Measurements from ENCODE around the gene CLN6. TPM values are rescaled to one million over a fixed set of nuclear protein-coding genes. Genes with fewer than 3 reads are reported as not detected.

The CLN6 gene
- polyA plus RNA-seq, 1 experiment = 25.4 TPM

DNA sequence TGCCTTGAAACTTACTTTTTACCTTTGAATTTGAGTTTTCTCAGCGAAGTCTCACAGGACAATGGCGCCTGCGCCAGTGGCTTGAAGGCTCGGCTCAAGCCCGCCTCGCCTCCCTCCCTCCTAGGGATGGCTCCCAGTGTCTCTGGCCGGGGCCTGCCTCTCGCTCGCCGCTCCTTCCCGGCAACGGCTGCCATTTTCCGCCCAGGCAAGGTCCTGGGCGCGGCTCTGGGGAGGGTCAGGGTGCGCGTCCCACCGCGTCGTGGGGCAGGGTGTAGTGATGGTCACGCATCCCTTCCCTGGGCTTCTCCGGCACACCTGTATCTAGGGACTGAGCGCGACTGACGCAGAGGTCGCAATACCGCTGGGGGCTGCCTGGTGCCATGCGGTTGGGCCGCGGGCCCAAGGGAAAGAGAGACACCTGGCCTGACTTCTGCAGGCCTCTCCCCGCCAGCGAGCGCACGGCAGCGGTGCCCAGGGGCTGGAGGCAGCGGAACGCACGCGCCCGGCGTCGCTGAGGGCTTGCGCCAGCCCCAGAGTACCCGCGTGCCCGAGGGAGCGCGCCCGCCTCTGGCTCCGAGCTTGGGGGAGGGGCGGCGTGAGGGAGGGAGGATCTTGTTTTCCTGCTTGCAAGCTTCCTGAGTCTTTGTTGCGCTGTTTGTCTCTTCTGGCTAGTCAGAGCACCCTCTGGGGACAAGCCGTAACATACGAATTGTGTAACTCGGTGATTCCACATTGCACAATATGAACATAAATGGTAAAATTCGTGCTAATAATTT, 27.3 kb upstream of the CLN6 start:
- ChIA-PET POLR2A (interaction anchor here (0.7 kb wide), 1 partner anchor 562 kb away, joined by 6 read pairs; no protein-coding TSS in a partner anchor), CTCF (interaction anchor here (1.2 to 4.7 kb wide), 2 partner anchors 48 to 49 kb away, joined by 5 to 89 read pairs; no protein-coding TSS in a partner anchor)
- no peaks in the 10 kb centered on the region for H3K27me3 ChIP-seq (ENCODE audit: control insufficient read depth, insufficient read depth, low read length)
- H3K4me3 ChIP-seq (ENCODE audit: low read depth, low read length) = peak overlapping the region; percentile 48
- peak; percentile 65 for DNase-seq (ENCODE audit: low read depth)
- TF ChIP-seq, protein P1, sequence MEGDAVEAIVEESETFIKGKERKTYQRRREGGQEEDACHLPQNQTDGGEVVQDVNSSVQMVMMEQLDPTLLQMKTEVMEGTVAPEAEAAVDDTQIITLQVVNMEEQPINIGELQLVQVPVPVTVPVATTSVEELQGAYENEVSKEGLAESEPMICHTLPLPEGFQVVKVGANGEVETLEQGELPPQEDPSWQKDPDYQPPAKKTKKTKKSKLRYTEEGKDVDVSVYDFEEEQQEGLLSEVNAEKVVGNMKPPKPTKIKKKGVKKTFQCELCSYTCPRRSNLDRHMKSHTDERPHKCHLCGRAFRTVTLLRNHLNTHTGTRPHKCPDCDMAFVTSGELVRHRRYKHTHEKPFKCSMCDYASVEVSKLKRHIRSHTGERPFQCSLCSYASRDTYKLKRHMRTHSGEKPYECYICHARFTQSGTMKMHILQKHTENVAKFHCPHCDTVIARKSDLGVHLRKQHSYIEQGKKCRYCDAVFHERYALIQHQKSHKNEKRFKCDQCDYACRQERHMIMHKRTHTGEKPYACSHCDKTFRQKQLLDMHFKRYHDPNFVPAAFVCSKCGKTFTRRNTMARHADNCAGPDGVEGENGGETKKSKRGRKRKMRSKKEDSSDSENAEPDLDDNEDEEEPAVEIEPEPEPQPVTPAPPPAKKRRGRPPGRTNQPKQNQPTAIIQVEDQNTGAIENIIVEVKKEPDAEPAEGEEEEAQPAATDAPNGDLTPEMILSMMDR (IDR thresholded peaks at IDR 0.05; ENCODE audit: insufficient read depth, low read depth, low read length) = peak; percentile 19; the same call in 1 of the 2 replicates
- no peaks in the 10 kb centered on the region for H3K36me3 ChIP-seq (ENCODE audit: control insufficient read depth, insufficient read depth, low read length)

DNA sequence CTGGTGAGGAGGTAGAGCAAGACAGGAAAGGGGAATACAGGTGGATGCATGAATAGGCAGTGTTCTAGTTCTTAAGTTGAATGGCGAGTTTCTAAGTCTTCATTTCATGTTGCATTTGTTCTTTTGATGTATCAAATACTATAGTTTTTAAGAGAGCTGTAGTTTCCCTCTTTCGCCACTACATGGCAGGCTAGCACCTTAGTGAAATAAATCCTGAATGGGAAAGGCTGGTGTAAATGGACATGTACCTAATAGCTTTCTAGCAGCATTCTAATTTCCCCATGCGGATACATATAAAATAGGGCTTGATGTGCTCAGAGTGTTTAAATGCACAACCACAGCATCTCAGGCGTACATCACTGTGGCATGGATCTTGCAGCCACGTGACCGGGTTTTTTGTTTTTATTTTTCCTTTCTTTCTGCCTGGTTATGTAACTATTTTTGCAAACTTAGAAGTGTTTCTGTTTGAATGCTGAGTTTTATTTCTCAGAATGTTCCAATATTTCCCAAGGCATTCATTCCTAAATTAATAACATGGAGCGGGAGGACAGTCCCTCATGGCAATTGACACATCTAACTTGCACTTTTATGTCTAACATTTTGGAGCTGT, 23.5 kb upstream of the CLN6 start:
- H3K36me3 ChIP-seq (ENCODE audit: control insufficient read depth, insufficient read depth, low read length) = no peaks in the 10 kb centered on the region
- TF ChIP-seq, protein P1 (IDR thresholded peaks at IDR 0.05; ENCODE audit: insufficient read depth, low read depth, low read length) = peak; percentile 85
- no peak for DNase-seq (ENCODE audit: low read depth)
- H3K4me3 ChIP-seq (ENCODE audit: low read depth, low read length) = no peak overlapping the region
- H3K27me3 ChIP-seq (ENCODE audit: control insufficient read depth, insufficient read depth, low read length) = no peaks in the 10 kb centered on the region
- ChIA-PET POLR2A (interaction anchor here (0.5 kb wide), 1 partner anchor 72 kb away, joined by 3 read pairs; no protein-coding TSS in a partner anchor), CTCF (interaction anchor here (0.6 to 4.7 kb wide), 37 partner anchors 8 to 672 kb away, joined by 3 to 89 read pairs (median 4); partner anchors contain the start of gene FEM1B)

DNA sequence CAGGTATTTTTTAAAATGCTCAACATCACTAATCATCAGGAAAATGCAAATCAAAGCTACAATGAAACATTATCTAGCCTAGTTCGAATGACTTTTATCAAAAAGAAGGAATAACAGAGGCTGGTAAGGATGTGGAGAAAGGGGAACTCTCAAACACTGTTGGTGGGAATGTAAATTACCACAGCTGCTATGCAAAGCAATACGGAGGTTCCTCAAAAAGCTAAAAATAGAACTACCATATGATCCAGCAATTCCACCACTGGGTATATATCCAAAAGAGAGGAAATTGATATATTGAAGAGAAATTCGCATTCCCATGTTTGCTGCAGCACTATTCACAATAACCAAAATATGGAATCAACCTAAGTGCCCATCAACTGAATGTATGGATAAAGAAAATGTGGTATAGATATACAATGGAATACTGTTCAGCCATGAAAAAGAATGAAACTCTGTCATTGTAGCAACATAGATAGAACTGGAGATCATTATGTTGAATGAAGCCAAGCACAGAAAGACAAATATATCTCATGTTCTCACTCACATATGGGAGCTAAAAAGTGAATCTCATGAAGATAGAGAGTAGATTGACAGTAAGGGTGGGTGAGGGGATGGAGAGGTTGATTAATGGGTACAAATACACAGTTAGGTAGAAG, 19.7 kb upstream of the CLN6 start:
- ChIA-PET CTCF (interaction anchor here (1.6 to 4.4 kb wide), 2 partner anchors 58 to 301 kb away, joined by 5 to 23 read pairs; no protein-coding TSS in a partner anchor), POLR2A (no interaction called here)
- no peaks in the 10 kb centered on the region for H3K36me3 ChIP-seq (ENCODE audit: control insufficient read depth, insufficient read depth, low read length)
- DNase-seq (ENCODE audit: low read depth) = no peak
- TF ChIP-seq, protein P1 (IDR thresholded peaks at IDR 0.05; ENCODE audit: insufficient read depth, low read depth, low read length) = no peak
- H3K4me3 ChIP-seq (ENCODE audit: low read depth, low read length) = no peak overlapping the region
- H3K27me3 ChIP-seq (ENCODE audit: control insufficient read depth, insufficient read depth, low read length) = no peaks in the 10 kb centered on the region

DNA sequence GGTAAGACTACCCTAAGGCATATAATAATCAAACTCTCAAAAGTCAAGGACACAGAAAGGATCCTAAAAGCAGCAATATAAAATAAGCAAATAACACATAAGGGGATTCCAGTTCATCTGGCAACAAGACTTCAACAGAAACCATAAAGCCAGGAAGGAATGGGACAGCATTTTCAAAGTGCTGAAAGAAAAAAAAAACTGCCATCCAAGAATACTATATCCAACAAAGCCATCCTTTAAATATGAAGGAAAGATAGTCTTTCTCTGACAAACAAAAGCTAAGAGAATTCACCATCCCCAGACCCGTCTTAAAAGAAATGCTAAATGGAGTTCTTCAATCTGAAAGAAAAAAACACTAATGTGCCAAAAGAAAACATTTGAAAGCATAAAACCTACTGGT, 14.7 kb upstream of the CLN6 start:
- no peak overlapping the region for H3K4me3 ChIP-seq (ENCODE audit: low read depth, low read length)
- TF ChIP-seq, protein P1 (IDR thresholded peaks at IDR 0.05; ENCODE audit: insufficient read depth, low read depth, low read length) = no peak
- no peak for DNase-seq (ENCODE audit: low read depth)
- CTCF ChIA-PET = interaction anchor here (1.5 kb wide), 1 partner anchor 9 kb away, joined by 8 read pairs; no protein-coding TSS in a partner anchor
- H3K36me3 ChIP-seq (ENCODE audit: control insufficient read depth, insufficient read depth, low read length) = no peaks in the 10 kb centered on the region
- POLR2A ChIA-PET = no interaction called here
- no peaks in the 10 kb centered on the region for H3K27me3 ChIP-seq (ENCODE audit: control insufficient read depth, insufficient read depth, low read length)

All from BJ (cell line).